Gastrocnemius medialis (tissue), 4 donors: ENCODE data around the gene CENPP.

ENCODE experiments used
- CTCF ChIP-seq, 5 experiments: fragments of 450-650 bp in 3 of 5; fragments of 200-600 bp in 2 of 5; sonication (generic) in 2 of 5; IDR thresholded peaks in 4 of 5; conservative IDR thresholded peaks in 1 of 5; 1 replicate in 4 of 5; 2 replicates in 1 of 5; pipeline ENCODE4 v1.5.1; 2016 to 2019; ENCODE audit warnings: antibody characterized with exemption in 5 of 5, mild to moderate bottlenecking in 3 of 5, moderate library complexity in 3 of 5
- POLR2A ChIP-seq, 2 donors: fragments of 450-650 bp; IDR thresholded peaks; one replicate each; pipeline ENCODE4 v1.6.1; 2017; ENCODE audit warnings: antibody characterized with exemption in 2 of 2, mild to moderate bottlenecking in 2 of 2, moderate library complexity in 2 of 2

DNA sequence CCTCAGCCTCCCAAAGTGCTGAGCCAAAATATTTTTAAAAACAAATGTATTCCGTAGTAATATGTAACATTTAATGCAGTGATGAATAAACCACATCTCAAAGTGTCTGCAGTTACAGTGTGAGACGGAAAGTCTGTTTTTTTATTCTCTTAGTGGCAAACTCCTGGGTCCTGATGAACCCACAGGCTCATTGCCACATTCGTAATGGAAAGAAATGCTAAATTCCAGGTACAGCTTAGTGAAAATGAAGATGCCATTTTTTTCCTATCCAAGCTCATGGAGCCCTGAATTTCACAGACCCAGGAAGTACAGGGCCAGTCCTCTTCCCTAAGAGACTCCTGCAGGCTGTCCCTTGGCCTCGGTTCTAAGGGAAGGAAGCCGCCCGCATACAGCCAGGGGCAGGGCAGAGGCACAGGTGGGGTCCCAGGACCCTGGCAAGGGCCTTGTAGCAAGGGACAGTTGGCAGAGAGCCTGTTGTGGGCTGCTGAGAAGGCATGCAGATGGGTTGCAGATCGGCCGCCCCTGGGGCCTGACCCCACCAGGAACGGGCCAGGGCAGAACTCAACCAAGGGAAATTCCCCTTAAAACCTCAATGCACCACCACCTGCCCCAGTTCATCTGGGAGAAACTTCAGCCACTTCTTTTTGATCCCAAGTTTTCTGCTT, 308.0 kb downstream of the CENPP start:
- TF ChIP-seq CTCF (IDR thresholded peaks at IDR 0.05 in 4 of 5, conservative IDR thresholded peaks at IDR 0.05 in 1 of 5) (no peak), POLR2A (IDR thresholded peaks at IDR 0.05) (no peak)
